ENCODE measurements around the gene DNAH2. TPM values are rescaled to one million over a fixed set of nuclear protein-coding genes. Genes with fewer than 3 reads are reported as not detected.
"Not testable (repeated sequence)": the region's sequence is repeated elsewhere in the genome, so short reads cannot be mapped to it uniquely, and the experiment has no call there.

DNAH2 gene
- total RNA-seq, 1 donor from 2014 or later, result 0.31 TPM

GRCh38 chr17:7806587-7806986 is 89.0 kb downstream of the DNAH2 start:
- DNase-seq (ENCODE audit: low spot score) (no peak), ATAC-seq (peak; percentile 17)
- intact Hi-C loops (cut with DNase I), result no loop called here

- intact Hi-C loops (cut with DNase I), result loop anchor here (1.0 kb wide), 1 partner anchor 13 kb away; no protein-coding TSS in a partner anchor
- no peak for DNase-seq (ENCODE audit: low spot score)
- no peak for ATAC-seq
These were observed 89.7 kb downstream of the DNAH2 start for GRCh38 chr17:7807206-7807605.

GRCh38 chr17:7809086-7809790 is 91.7 kb downstream of the DNAH2 start:
- DNase-seq (ENCODE audit: low spot score) (no peak), ATAC-seq (no peak)
- intact Hi-C loops (cut with DNase I), result no loop called here

- DNase-seq (ENCODE audit: low spot score); ATAC-seq; intact Hi-C loops (cut with DNase I): not testable (repeated sequence)
These were observed 92.3 kb downstream of the DNAH2 start for GRCh38 chr17:7809791-7810343.

GRCh38 chr17:7811251-7811650 is 93.7 kb downstream of the DNAH2 start:
- intact Hi-C loops (cut with DNase I), result no loop called here
- no peak for ATAC-seq

GRCh38 chr17:7814969-7815368 is 97.4 kb downstream of the DNAH2 start:
- ATAC-seq (no peak), DNase-seq (ENCODE audit: low spot score) (no peak)
- intact Hi-C loops (cut with DNase I), result no loop called here

More at GRCh38 chr17:7811251-7811650, 93.7 kb downstream of the DNAH2 start:
- no peak for DNase-seq (ENCODE audit: low spot score)

- intact Hi-C loops (cut with DNase I), result no loop called here
- ATAC-seq (no peak), DNase-seq (ENCODE audit: low spot score) (no peak)
These were observed 99.5 kb downstream of the DNAH2 start for GRCh38 chr17:7816926-7817642.

- intact Hi-C loops (cut with DNase I), result no loop called here
- no peak for ATAC-seq
- no peak for DNase-seq (ENCODE audit: low spot score)
These were observed 100.1 kb downstream of the DNAH2 start for GRCh38 chr17:7817643-7817964.

GRCh38 chr17:7818026-7818425 is 100.5 kb downstream of the DNAH2 start:
- ATAC-seq (no peak), DNase-seq (ENCODE audit: low spot score) (no peak)
- intact Hi-C loops (cut with DNase I), result no loop called here

- intact Hi-C loops (cut with DNase I), result no loop called here
- DNase-seq (ENCODE audit: low spot score) (no peak), ATAC-seq (no peak)
These were observed 101.5 kb downstream of the DNAH2 start for GRCh38 chr17:7818746-7819645.

GRCh38 chr17:7820231-7820630 is 102.7 kb downstream of the DNAH2 start:
- ATAC-seq, result no peak
- intact Hi-C loops (cut with DNase I), result no loop called here
- DNase-seq (ENCODE audit: low spot score), result no peak

GRCh38 chr17:7822126-7822525 is 104.6 kb downstream of the DNAH2 start:
- DNase-seq (ENCODE audit: low spot score), result no peak

GRCh38 chr17:7823581-7824001 is 106.0 kb downstream of the DNAH2 start:
- no peak for DNase-seq (ENCODE audit: low spot score)

More at GRCh38 chr17:7822126-7822525, 104.6 kb downstream of the DNAH2 start:
- ATAC-seq, result peak; percentile 19
- intact Hi-C loops (cut with DNase I), result no loop called here

GRCh38 chr17:7824021-7824924 is 106.7 kb downstream of the DNAH2 start:
- DNase-seq (ENCODE audit: low spot score) (no peak), ATAC-seq (no peak)
- intact Hi-C loops (cut with DNase I), result no loop called here

More at GRCh38 chr17:7823581-7824001, 106.0 kb downstream of the DNAH2 start:
- ATAC-seq, result no peak
- intact Hi-C loops (cut with DNase I), result no loop called here

GRCh38 chr17:7825206-7825990 is 107.9 kb downstream of the DNAH2 start:
- no peak for ATAC-seq
- intact Hi-C loops (cut with DNase I), result no loop called here
- no peak for DNase-seq (ENCODE audit: low spot score)

GRCh38 chr17:7830616-7831015 is 113.1 kb downstream of the DNAH2 start:
- peak; percentile 50 for DNase-seq (ENCODE audit: low spot score)
- intact Hi-C loops (cut with DNase I), result no loop called here
- ATAC-seq, result no peak

GRCh38 chr17:7831233-7831632 is 113.7 kb downstream of the DNAH2 start:
- peak; percentile 33 for DNase-seq (ENCODE audit: low spot score)
- ATAC-seq, result no peak
- intact Hi-C loops (cut with DNase I), result no loop called here

Data from sciatic nerve (tissue), 2 donors.